OCI-LY3 (cell line): ENCODE results near the gene TNNT3.

Experiments used
- H2AFZ ChIP-seq: fragments of 200-600, 300-600 bp; shearing (Covaris generic); 2 replicates; pipeline ENCODE4 v1.6.0; 2014; ENCODE audit warnings: antibody characterized with exemption, low read depth, low read length
- H3K27ac ChIP-seq: fragments of 200-600, 300-600 bp; sonication (generic); 2 replicates; pipeline ENCODE4 v1.5.1; 2014; ENCODE audit warnings: mild to moderate bottlenecking, low read length, moderate library complexity, mixed read lengths
- H3K27me3 ChIP-seq: fragments of 200-600, 300-600 bp; sonication (generic); 2 replicates; pipeline ENCODE4 v1.6.1; 2014; ENCODE audit warnings: low read depth, low read length, mixed read lengths
- H3K36me3 ChIP-seq: fragments of 200-600, 300-600 bp; sonication (generic); replicated peaks from 2 replicates; pipeline ENCODE3; 2014; ENCODE audit warnings: low read depth, low read length, mixed read lengths
- H3K4me1 ChIP-seq: fragments of 300-600, 200-600 bp; sonication (generic); 2 replicates; pipeline ENCODE4 v1.6.1; 2014; ENCODE audit warnings: low read length, mixed read lengths
- H3K4me2 ChIP-seq: fragments of 200-600, 300-600 bp; sonication (generic); 2 replicates; pipeline ENCODE4 v1.6.1; 2014; ENCODE audit warnings: low read length, mixed read lengths
- H3K4me3 ChIP-seq: fragments of 300-600, 200-600 bp; sonication (generic); 2 replicates; pipeline ENCODE4 v1.5.1; 2014; ENCODE audit warnings: antibody characterized with exemption, mild to moderate bottlenecking, low read length, moderate library complexity
- H3K79me2 ChIP-seq: fragments of 300-600, 200-600 bp; shearing (Covaris generic); 2 replicates; pipeline ENCODE4 v1.6.1; 2014; ENCODE audit warnings: mild to moderate bottlenecking, low read length, mixed read lengths
- H3K9ac ChIP-seq: fragments of 300-600, 200-600 bp; shearing (Covaris generic); 2 replicates; pipeline ENCODE4 v1.6.0; 2014; ENCODE audit warnings: mild to moderate bottlenecking, low read length, moderate library complexity
- H3K9me3 ChIP-seq: fragments of 200-600, 300-600 bp; shearing (Covaris generic); 2 replicates; pipeline ENCODE4 v1.6.1; 2014; ENCODE audit warnings: low read length, mixed read lengths; ENCODE audit not compliant: insufficient read depth
- H4K20me1 ChIP-seq: fragments of 200-600, 300-600 bp; sonication (generic); 2 replicates; pipeline ENCODE4 v1.6.1; 2016; ENCODE audit warnings: low read length, mixed read lengths; ENCODE audit not compliant: insufficient read depth
- CTCF ChIP-seq: fragments of 200-600, 300-600 bp; sonication (generic); IDR thresholded peaks from 2 replicates; pipeline ENCODE4 v1.5.1; 2014; ENCODE audit warnings: antibody characterized with exemption, low read length, low read depth
- EZH2phosphoT487 ChIP-seq: fragments of 200-600 bp; shearing (Covaris generic); IDR thresholded peaks from 2 replicates; pipeline ENCODE4 v1.6.1; 2018; ENCODE audit warnings: antibody characterized with exemption, mixed run types, low read depth

Gene TNNT3

GRCh38 chr11:1917523-1918435 is 1.7 kb upstream of the TNNT3 start:
- Histone ChIP-seq H3K4me2 (no peak overlapping the region), H3K9ac (no peak overlapping the region), H3K27me3 (peaks cover 14% of the 10 kb centered on the region; the same call in 1 of the 2 replicates), H3K79me2 (no peaks in the 10 kb centered on the region), H3K27ac (no peak overlapping the region), H3K4me1 (no peaks in the 10 kb centered on the region), H3K36me3 (no peaks in the 10 kb centered on the region), H4K20me1 (peaks cover 4% of the 10 kb centered on the region; the same call in 1 of the 2 replicates), H3K9me3 (no peaks in the 10 kb centered on the region), H3K4me3 (no peak overlapping the region), H2AFZ (no peak overlapping the region)
- TF ChIP-seq CTCF (peak; percentile 27), EZH2phosphoT487 (no peak)

- H3K4me3 ChIP-seq = no peak overlapping the region
- no peak overlapping the region for H2AFZ ChIP-seq
- H3K4me2 ChIP-seq = no peak overlapping the region
- no peak for TF ChIP-seq EZH2phosphoT487
- TF ChIP-seq CTCF = peak; percentile 38
- no peaks in the 10 kb centered on the region for H3K36me3 ChIP-seq
- H3K27ac ChIP-seq = no peak overlapping the region
- no peaks in the 10 kb centered on the region for H3K9me3 ChIP-seq
- no peaks in the 10 kb centered on the region for H3K4me1 ChIP-seq
- peaks cover 17% of the 10 kb centered on the region; the same call in 1 of the 2 replicates for H3K27me3 ChIP-seq
- H3K9ac ChIP-seq = no peak overlapping the region
- peaks cover 4% of the 10 kb centered on the region; the same call in 1 of the 2 replicates for H4K20me1 ChIP-seq
- no peaks in the 10 kb centered on the region for H3K79me2 ChIP-seq
Observed at GRCh38 chr11:1918436-1919315, 827 bp upstream of the TNNT3 start.

GRCh38 chr11:1920128-1920908 is 815 bp downstream of the TNNT3 start:
- H3K9ac ChIP-seq = no peak overlapping the region
- no peaks in the 10 kb centered on the region for H3K36me3 ChIP-seq
- no peaks in the 10 kb centered on the region for H3K79me2 ChIP-seq
- H4K20me1 ChIP-seq = peaks cover 4% of the 10 kb centered on the region; the same call in 1 of the 2 replicates
- no peak overlapping the region for H3K4me2 ChIP-seq
- no peak overlapping the region for H3K4me3 ChIP-seq
- no peaks in the 10 kb centered on the region for H3K9me3 ChIP-seq
- peaks cover 22% of the 10 kb centered on the region; the same call in 1 of the 2 replicates for H3K27me3 ChIP-seq
- H3K4me1 ChIP-seq = no peaks in the 10 kb centered on the region
- TF ChIP-seq CTCF (no peak), EZH2phosphoT487 (no peak)
- no peak overlapping the region for H2AFZ ChIP-seq
- no peak overlapping the region for H3K27ac ChIP-seq
